Measurements from ENCODE around the gene GRPR.
"Not testable (repeated sequence)": the region's sequence is repeated elsewhere in the genome, so short reads cannot be mapped to it uniquely, and the experiment has no call there.

Gene GRPR

GRCh38 chrX:16155581-16156096, 32.3 kb downstream of the GRPR start:
- TF ChIP-seq CTCF (IDR thresholded peaks at IDR 0.05; ENCODE audit: control insufficient read depth, extremely low read depth, insufficient read depth): no peak
- H3K4me3 ChIP-seq (ENCODE audit: low read depth, low read length): no peak overlapping the region
- no peak for DNase-seq (ENCODE audit: low read depth)

- H3K4me3 ChIP-seq (ENCODE audit: low read depth, low read length): no peak overlapping the region
- TF ChIP-seq CTCF (IDR thresholded peaks at IDR 0.05; ENCODE audit: control insufficient read depth, extremely low read depth, insufficient read depth): no peak
- DNase-seq (ENCODE audit: low read depth): no peak
These were observed 33.4 kb downstream of the GRPR start for GRCh38 chrX:16156692-16157331.

GRCh38 chrX:16160729-16161128, 37.4 kb downstream of the GRPR start:
- no peak for DNase-seq (ENCODE audit: low read depth)
- no peak overlapping the region for H3K4me3 ChIP-seq (ENCODE audit: low read depth, low read length)
- TF ChIP-seq CTCF (IDR thresholded peaks at IDR 0.05; ENCODE audit: control insufficient read depth, extremely low read depth, insufficient read depth): no peak

- H3K4me3 ChIP-seq (ENCODE audit: low read depth, low read length): not testable (repeated sequence)
These were observed 37.8 kb downstream of the GRPR start for GRCh38 chrX:16161173-16161572.

GRCh38 chrX:16162391-16162790, 39.0 kb downstream of the GRPR start:
- TF ChIP-seq CTCF (IDR thresholded peaks at IDR 0.05; ENCODE audit: control insufficient read depth, extremely low read depth, insufficient read depth): no peak
- no peak overlapping the region for H3K4me3 ChIP-seq (ENCODE audit: low read depth, low read length)
- DNase-seq (ENCODE audit: low read depth): no peak

More at GRCh38 chrX:16161173-16161572, 37.8 kb downstream of the GRPR start:
- DNase-seq (ENCODE audit: low read depth): not testable (repeated sequence)

GRCh38 chrX:16164748-16165147, 41.4 kb downstream of the GRPR start:
- H3K4me3 ChIP-seq (ENCODE audit: low read depth, low read length): no peak overlapping the region
- DNase-seq (ENCODE audit: low read depth): no peak
- TF ChIP-seq CTCF (IDR thresholded peaks at IDR 0.05; ENCODE audit: control insufficient read depth, extremely low read depth, insufficient read depth): no peak

- no peak within 1 kb of the TSS for H3K4me3 ChIP-seq (ENCODE audit: low read depth, low read length)
- TF ChIP-seq CTCF (IDR thresholded peaks at IDR 0.05; ENCODE audit: control insufficient read depth, extremely low read depth, insufficient read depth): no peak
These were observed 43.8 kb downstream of the GRPR start, which contains the start of gene MAGEB17 for GRCh38 chrX:16167181-16167580. TSS of gene MAGEB17 (plus strand) at chrX:16167481. CDS start at chrX:16170383, 2,902 bp downstream.

More at GRCh38 chrX:16167181-16167580, 43.8 kb downstream of the GRPR start, which contains the start of gene MAGEB17:
- no peak for DNase-seq (ENCODE audit: low read depth)

Measured in LNCaP clone FGC (cell line).